Stimulated activated CD8-positive, alpha-beta memory T cell treated with anti-CD3 and anti-CD28 coated beads, Interleukin-7, amount 100 ng/mL, for 4 hours (primary cell): ENCODE data around the gene SFRP5.

Experiments used
- DNase-seq, 2 donors: peaks; one replicate each; pipeline ENCODE4 v3.0.0-alpha.2; 2020; ENCODE audit warnings: low read depth in 2 of 2

Gene SFRP5, protein sequence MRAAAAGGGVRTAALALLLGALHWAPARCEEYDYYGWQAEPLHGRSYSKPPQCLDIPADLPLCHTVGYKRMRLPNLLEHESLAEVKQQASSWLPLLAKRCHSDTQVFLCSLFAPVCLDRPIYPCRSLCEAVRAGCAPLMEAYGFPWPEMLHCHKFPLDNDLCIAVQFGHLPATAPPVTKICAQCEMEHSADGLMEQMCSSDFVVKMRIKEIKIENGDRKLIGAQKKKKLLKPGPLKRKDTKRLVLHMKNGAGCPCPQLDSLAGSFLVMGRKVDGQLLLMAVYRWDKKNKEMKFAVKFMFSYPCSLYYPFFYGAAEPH

GRCh38 chr10:97771913-97772823, at the start of gene SFRP5:
Gene SFRP5 (minus strand): TSS chr10:97771999. CDS start chr10:97771833, 166 bp downstream.
- DNase-seq, result no peak

- no peak for DNase-seq
Measured at GRCh38 chr10:97820096-97820704, 48.4 kb upstream of the SFRP5 start.

- no peak for DNase-seq
Measured at GRCh38 chr10:97818572-97818971, 46.8 kb upstream of the SFRP5 start.

DNA sequence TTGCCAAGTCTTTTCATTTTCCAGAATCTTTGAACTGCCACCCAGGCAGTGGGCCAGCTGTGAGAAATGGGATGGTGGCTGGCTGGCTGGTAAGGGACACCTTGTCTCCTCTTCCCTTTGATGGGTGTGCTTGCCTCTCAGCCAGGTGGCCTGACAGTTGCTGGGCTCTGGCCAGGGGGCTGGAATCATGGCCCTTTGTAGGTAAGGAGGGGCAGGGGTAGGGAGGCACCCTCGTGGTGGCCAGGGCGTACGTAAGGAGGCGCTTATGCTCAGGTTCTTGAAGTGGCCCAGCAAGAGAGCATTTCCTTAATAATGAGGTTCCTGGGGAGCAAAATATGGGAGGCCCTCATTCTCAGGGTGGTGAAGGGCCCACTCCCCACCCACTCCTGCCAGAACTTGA, 44.8 kb upstream of the SFRP5 start:
- no peak for DNase-seq

- no peak for DNase-seq
Measured at GRCh38 chr10:97814996-97815395, 43.2 kb upstream of the SFRP5 start.

DNA sequence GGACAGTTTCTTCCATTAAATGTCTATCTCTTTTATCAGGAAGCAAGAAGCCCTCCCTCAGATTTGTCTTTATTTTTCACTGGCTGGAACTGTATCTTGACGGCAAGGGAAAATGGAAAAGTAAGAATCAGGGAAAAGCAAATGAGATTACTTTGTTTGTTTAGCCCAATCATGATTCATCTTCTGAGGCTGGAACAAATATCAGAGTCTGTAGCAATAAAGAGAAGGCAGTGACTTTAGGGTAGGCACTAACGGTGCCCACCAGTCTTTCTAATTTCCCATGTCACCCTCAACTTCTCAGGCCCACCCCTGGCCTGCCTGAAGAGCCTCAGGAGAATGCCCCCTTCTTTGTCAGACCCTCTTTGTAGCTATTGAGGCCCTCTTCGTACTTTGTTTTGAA, 41.5 kb upstream of the SFRP5 start:
- no peak for DNase-seq

GRCh38 chr10:97812696-97813095, 40.9 kb upstream of the SFRP5 start:
- no peak for DNase-seq

GRCh38 chr10:97811958-97812357, 40.2 kb upstream of the SFRP5 start:
- DNase-seq, result no peak

DNA sequence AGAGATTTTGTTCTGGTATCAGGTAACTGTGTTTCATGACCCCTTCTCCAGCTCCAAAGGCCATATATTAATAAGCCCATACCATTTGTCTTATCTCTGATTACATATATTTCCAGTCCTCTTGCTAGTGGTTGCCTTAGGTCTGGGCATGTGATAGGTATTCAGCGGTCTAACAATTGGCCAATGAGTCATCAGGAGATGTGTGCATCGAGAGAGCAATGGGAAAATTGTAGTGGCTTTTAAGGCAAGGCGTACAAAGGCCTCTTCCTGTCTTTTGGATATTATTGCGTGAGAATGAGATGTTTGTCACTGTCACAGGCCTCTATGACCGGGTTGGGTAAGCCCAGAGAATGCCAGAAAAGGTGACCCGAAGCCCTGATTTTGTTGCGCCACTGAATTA, 38.6 kb upstream of the SFRP5 start:
- DNase-seq, result no peak

DNA sequence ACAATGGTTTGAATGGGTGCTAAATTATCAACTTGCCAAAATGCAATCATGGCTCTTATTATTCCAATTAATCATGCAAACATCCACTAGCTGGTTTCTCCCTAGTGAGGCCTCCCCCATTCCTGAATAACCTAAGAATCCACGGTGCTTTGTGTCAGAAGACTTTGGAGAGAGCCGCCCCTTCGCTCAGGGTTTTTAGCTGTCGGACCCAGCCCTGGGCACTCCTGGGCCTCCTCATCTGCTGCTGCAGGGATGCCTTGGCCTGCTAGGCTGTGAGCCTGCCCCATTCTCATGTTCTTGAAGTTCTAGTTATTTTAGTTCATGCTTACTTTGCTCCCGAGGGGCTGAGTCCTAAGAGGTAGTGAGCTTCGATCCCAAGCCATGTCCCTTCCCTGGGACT, 34.1 kb upstream of the SFRP5 start:
- DNase-seq, result no peak

- no peak for DNase-seq
Measured at GRCh38 chr10:97805096-97805884, 33.5 kb upstream of the SFRP5 start.

DNA sequence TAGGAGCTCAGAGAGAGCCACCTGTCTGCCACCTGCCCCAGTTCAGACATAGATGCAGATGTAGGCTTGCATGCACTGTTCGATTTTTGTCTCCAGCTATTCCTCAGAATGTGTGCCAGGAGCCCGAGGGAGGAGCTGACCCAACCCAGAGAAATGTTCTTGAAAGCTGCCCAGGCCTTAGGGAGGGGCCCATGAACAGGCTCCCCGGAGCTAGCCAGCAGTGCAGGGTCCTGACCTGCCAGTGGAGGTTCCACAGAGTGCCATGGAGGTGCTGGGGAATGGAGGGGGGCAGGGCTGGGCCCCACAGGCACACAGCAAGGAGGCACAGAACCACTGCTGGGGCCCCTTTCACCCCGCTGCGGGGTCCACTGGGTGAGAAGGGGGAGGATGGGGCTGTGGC, 29.6 kb upstream of the SFRP5 start:
- no peak for DNase-seq

- no peak for DNase-seq
Measured at GRCh38 chr10:97800474-97800873, 28.7 kb upstream of the SFRP5 start.

DNA sequence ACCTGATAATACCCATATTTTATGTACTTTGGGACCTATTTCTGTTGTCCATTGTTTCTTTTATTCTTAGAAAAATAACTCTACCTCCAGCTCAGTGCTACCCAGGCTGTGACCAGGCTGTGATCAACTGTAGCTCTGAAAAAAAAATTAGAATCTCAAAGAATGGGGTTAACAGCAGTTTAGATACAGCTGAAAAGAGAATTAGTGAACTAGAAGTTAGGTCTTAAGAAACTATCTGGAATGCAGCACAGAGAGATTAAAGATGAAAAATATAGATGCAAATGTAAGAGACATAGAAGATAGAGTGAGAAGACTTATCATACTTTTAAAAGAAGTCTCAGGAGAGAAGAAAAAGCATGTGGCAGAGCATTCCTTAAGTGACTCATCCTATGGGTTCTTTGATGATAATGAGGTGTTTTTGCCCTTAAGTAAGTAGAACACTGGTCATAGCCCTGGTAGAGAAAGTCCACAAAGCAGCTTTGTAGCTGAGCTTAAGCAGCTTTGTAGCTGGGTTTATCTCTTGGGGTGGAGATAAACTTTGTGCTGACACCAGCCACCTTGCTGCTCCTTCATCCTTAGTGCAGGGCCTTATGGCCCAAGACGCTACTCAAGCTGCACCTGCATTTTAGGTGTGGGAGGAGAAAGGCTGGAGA, 27.3 kb upstream of the SFRP5 start:
- DNase-seq, result no peak

DNA sequence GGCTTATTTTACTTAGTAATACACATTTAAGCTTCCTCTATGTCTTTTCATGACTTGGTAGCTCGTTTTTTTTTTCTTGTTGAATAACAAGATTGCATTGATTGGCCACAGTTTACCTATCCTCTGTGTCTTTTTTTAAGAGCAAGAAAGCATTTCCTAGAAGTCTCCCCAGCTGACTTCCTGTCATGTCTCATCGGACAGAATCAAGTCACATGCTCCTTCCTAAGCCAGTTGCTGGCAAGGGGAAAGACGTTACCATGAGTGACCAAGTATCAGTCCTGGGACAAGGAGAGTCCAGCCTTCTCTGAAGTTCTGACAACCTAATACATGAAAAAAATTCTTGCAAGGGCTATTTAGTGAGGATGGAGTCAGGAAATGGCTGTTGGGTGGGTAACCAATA, 24.9 kb upstream of the SFRP5 start:
- DNase-seq, result peak; percentile 6 to 22

GRCh38 chr10:97795886-97796285, 24.1 kb upstream of the SFRP5 start:
- DNase-seq, result no peak

DNA sequence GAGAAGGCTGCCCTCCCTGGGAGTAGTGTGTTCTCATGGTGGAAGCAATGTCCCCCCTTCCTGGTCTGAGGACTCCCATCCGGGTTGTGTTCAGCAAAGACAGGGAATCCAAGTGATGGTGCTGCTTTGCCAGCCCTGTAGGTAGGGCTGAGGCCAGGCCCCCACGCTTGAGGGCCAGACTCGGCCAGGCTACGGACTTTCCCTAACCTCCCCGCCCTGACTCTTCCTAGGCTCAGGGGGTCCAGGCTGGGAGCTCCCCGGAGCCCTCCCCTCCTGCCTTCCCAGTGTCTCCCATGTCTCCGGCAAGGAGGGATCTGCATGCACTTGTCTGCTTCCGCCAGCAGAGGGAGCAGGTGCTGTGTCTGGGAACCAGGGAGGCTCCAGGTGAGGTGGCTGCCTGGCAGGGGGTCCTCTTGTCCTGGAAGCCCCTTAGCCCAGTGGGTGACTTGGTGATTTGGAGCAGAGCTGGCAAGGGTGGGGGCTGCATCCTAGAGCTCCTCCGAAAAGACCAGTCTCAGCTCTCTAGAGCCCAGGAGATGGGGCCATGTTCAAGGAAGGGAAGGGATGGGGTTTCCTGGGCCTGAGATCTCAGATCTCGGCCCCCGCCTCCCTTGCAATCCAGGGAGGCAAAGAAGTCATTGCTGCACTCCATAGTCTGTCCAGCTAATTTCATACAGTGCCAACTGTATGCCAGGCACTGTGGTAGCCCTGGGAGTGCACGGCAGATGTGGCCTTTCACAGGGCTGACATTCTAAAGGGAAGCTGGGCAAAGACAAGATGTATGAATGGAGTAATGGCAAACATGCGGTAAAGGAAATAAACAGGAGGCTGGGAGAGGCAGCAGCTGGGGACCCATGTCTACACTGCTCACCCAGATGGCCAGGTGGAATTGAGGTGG, 20.3 kb upstream of the SFRP5 start:
- DNase-seq, result peak; percentile 45 to 52

DNA sequence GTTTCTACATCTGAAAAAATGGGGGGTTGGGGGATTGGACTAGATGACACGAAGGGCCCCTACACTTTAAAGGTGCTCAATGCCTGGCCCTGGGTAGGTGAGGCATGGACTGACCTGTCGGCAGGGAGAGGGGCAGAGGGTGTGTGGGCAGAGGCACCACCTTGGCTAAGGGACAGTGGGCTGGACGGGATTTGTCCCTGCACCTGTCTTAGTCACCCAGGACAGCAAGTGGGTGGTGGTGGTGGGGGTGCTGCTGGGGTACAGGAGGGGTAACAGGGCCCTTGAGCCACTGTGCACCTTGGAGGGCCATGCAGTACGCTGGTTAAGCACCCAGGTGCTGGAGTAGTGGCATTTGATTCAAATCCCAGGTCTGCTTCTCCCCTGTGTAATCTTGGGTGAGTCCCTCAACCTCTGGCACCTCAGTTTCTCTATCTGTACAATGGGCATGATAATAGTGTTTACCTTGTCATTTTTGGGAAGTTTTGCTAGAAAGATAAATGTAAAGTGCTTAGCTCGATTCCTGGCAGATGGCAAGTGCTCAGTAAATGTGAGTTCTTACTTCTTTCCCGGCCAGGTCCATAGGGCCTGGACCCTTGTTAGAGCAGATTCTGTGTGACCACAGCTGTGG, 18.1 kb upstream of the SFRP5 start:
- DNase-seq, result no peak

GRCh38 chr10:97788552-97789442, 17.0 kb upstream of the SFRP5 start:
- DNase-seq, result no peak
